ENCODE measurements around the gene TAS2R8.
A peak's percentile ranks its signal among the peaks of the same experiment; 100 is the strongest.
"Not testable (repeated sequence)": the region's sequence is repeated elsewhere in the genome, so short reads cannot be mapped to it uniquely, and the experiment has no call there.

Gene TAS2R8

GRCh38 chr12:10807186-10807585 lies at the start of gene TAS2R8:
TSS of gene TAS2R8 (minus strand) at chr12:10807286. CDS start at chr12:10806980, 306 bp downstream.
- no peak for DNase-seq

- no peak for DNase-seq
Observed at GRCh38 chr12:10855807-10856206, 48.7 kb upstream of the TAS2R8 start.

- no peak for DNase-seq
Observed at GRCh38 chr12:10853776-10854175, 46.7 kb upstream of the TAS2R8 start.

- no peak for DNase-seq
Observed at GRCh38 chr12:10851243-10851858, 44.3 kb upstream of the TAS2R8 start.

GRCh38 chr12:10849425-10849878 lies 42.4 kb upstream of the TAS2R8 start, which contains the start of gene PRR4:
TSS of gene PRR4 (minus strand) at chr12:10849475. CDS start at chr12:10849437, 38 bp downstream.
- DNase-seq = no peak

- no peak for DNase-seq
Observed at GRCh38 chr12:10847744-10848143, 40.7 kb upstream of the TAS2R8 start.

GRCh38 chr12:10842862-10843261 lies 35.8 kb upstream of the TAS2R8 start:
- no peak for DNase-seq

- DNase-seq = no peak
Observed at GRCh38 chr12:10838461-10838860, 31.4 kb upstream of the TAS2R8 start.

GRCh38 chr12:10829994-10830393 lies 22.9 kb upstream of the TAS2R8 start:
- no peak for DNase-seq

GRCh38 chr12:10826258-10826657 lies 19.2 kb upstream of the TAS2R8 start, which contains the start of gene TAS2R10:
TSS of gene TAS2R10 (minus strand) at chr12:10826358. CDS start at chr12:10826269, 89 bp downstream.
- DNase-seq = no peak

GRCh38 chr12:10824957-10825356 lies 17.9 kb upstream of the TAS2R8 start:
- DNase-seq = no peak

- DNase-seq = no peak
Observed at GRCh38 chr12:10811883-10812536, 4.9 kb upstream of the TAS2R8 start.

GRCh38 chr12:10810068-10810467 lies 3.0 kb upstream of the TAS2R8 start, which contains the start of gene TAS2R9:
TSS of gene TAS2R9 (minus strand) at chr12:10810168. CDS start at chr12:10810075, 93 bp downstream.
- no peak for DNase-seq

GRCh38 chr12:10802587-10802986 lies 4.5 kb downstream of the TAS2R8 start, which contains the start of gene TAS2R7:
TSS of gene TAS2R7 (minus strand) at chr12:10802627. CDS start at chr12:10802570, 57 bp downstream.
- no peak for DNase-seq

- DNase-seq = no peak
Observed at GRCh38 chr12:10801741-10802140, 5.3 kb downstream of the TAS2R8 start.

- DNase-seq = no peak
Observed at GRCh38 chr12:10794222-10794621, 12.9 kb downstream of the TAS2R8 start.

GRCh38 chr12:10791769-10792168 lies 15.3 kb downstream of the TAS2R8 start:
- DNase-seq = not testable (repeated sequence)

- no peak for DNase-seq
Observed at GRCh38 chr12:10783252-10783651, 23.8 kb downstream of the TAS2R8 start.

- DNase-seq = peak; percentile 17
Observed at GRCh38 chr12:10779103-10779502, 28.0 kb downstream of the TAS2R8 start.

GRCh38 chr12:10771132-10771733 lies 35.9 kb downstream of the TAS2R8 start:
- DNase-seq = peak; percentile 44

GRCh38 chr12:10759657-10760056 lies 47.4 kb downstream of the TAS2R8 start:
- no peak for DNase-seq

GRCh38 chr12:10756194-10756593 lies 50.9 kb downstream of the TAS2R8 start:
- no peak for DNase-seq

All from NCI-H82 (cell line).